Suppressor macrophage treated with lipopolysaccharide for 1 hour (primary cell): Measurements from ENCODE around the gene PLA2G2C.

ENCODE experiments used
- DNase-seq, 3 donors: peaks; one replicate each; pipeline ENCODE4 v3.0.0-alpha.2; 2020 to 2022

PLA2G2C gene

GRCh38 chr1:20202166-20202565, 15.8 kb upstream of the PLA2G2C start:
- DNase-seq = no peak

- DNase-seq = no peak
Observed at GRCh38 chr1:20200966-20201365, 14.6 kb upstream of the PLA2G2C start.

- no peak for DNase-seq
Observed at GRCh38 chr1:20199840-20200239, 13.5 kb upstream of the PLA2G2C start.

GRCh38 chr1:20199403-20199802, 13.1 kb upstream of the PLA2G2C start:
- DNase-seq = no peak

- DNase-seq = no peak
Observed at GRCh38 chr1:20198918-20199317, 12.6 kb upstream of the PLA2G2C start.

- DNase-seq = no peak
Observed at GRCh38 chr1:20198296-20198695, 12.0 kb upstream of the PLA2G2C start.

GRCh38 chr1:20197329-20197791, 11.0 kb upstream of the PLA2G2C start:
- DNase-seq = no peak

- DNase-seq = no peak
Observed at GRCh38 chr1:20195462-20195780, 9.1 kb upstream of the PLA2G2C start.

- peak; percentile 64 to 85 (median 82) for DNase-seq
Observed at GRCh38 chr1:20194757-20195461, 8.6 kb upstream of the PLA2G2C start.

- DNase-seq = no peak
Observed at GRCh38 chr1:20194224-20194623, 7.9 kb upstream of the PLA2G2C start.

- DNase-seq = no peak
Observed at GRCh38 chr1:20192871-20193411, 6.6 kb upstream of the PLA2G2C start.

GRCh38 chr1:20192364-20192763, 6.0 kb upstream of the PLA2G2C start:
- peak; percentile 19 to 45 (median 31) for DNase-seq

GRCh38 chr1:20191266-20191825, 5.0 kb upstream of the PLA2G2C start:
- peak in 1 of 3 donors; percentile 21 for DNase-seq

- DNase-seq = no peak
Observed at GRCh38 chr1:20190256-20191160, 4.2 kb upstream of the PLA2G2C start.

- DNase-seq = no peak
Observed at GRCh38 chr1:20189664-20190063, 3.3 kb upstream of the PLA2G2C start.

- no peak for DNase-seq
Observed at GRCh38 chr1:20188455-20188817, 2.1 kb upstream of the PLA2G2C start.

- no peak for DNase-seq
Observed at GRCh38 chr1:20187813-20188454, 1.6 kb upstream of the PLA2G2C start.

GRCh38 chr1:20187103-20187812, 940 bp upstream of the PLA2G2C start:
- no peak for DNase-seq

GRCh38 chr1:20184997-20185833, 1.1 kb downstream of the PLA2G2C start:
- no peak for DNase-seq

GRCh38 chr1:20184481-20184900, 1.8 kb downstream of the PLA2G2C start:
- no peak for DNase-seq

- no peak for DNase-seq
Observed at GRCh38 chr1:20183616-20184271, 2.6 kb downstream of the PLA2G2C start.
